DMS153 treated with DMSO at 0.1 percent for 48 hours (cell line): ENCODE results near the gene AMZ2.
"Not testable (repeated sequence)": the region's sequence is repeated elsewhere in the genome, so short reads cannot be mapped to it uniquely, and the experiment has no call there.

Source experiments
- DNase-seq: peaks from one replicate; lab custom pipeline; 2025; ENCODE audit not compliant: unreplicated experiment; lab: John Stamatoyannopoulos, UW

Gene AMZ2

GRCh38 chr17:68247445-68248198 is at the start of gene AMZ2:
Gene AMZ2, plus strand, starts transcription at chr17:68248043. Its CDS starts 2,145 bp downstream, at chr17:68250188.
- DNase-seq = peak; percentile 61

GRCh38 chr17:68198931-68199836 is 48.7 kb upstream of the AMZ2 start:
- peak; percentile 1 for DNase-seq

- DNase-seq = no peak
These were observed 47.8 kb upstream of the AMZ2 start for GRCh38 chr17:68199837-68200688.

- peak; percentile 75 for DNase-seq
These were observed 47.0 kb upstream of the AMZ2 start for GRCh38 chr17:68200689-68201417.

GRCh38 chr17:68201418-68201771 is 46.4 kb upstream of the AMZ2 start:
- DNase-seq = not testable (repeated sequence)

GRCh38 chr17:68202321-68202720 is 45.5 kb upstream of the AMZ2 start:
- DNase-seq = not testable (repeated sequence)

- DNase-seq = no peak
These were observed 43.1 kb upstream of the AMZ2 start for GRCh38 chr17:68204736-68205135.

GRCh38 chr17:68205251-68205807 is 42.5 kb upstream of the AMZ2 start:
- DNase-seq = peak; percentile 64

GRCh38 chr17:68205808-68206720 is 41.8 kb upstream of the AMZ2 start:
- DNase-seq = no peak

- DNase-seq = no peak
These were observed 40.1 kb upstream of the AMZ2 start for GRCh38 chr17:68207651-68208253.

GRCh38 chr17:68208651-68209050 is 39.2 kb upstream of the AMZ2 start:
- DNase-seq = not testable (repeated sequence)

GRCh38 chr17:68209191-68209900 is 38.5 kb upstream of the AMZ2 start:
- DNase-seq = not testable (repeated sequence)

GRCh38 chr17:68210570-68211315 is 37.1 kb upstream of the AMZ2 start:
- no peak for DNase-seq

GRCh38 chr17:68213428-68214411 is 34.1 kb upstream of the AMZ2 start:
- DNase-seq = not testable (repeated sequence)

- not testable (repeated sequence) for DNase-seq
These were observed 32.4 kb upstream of the AMZ2 start for GRCh38 chr17:68215453-68215852.

GRCh38 chr17:68219429-68219828 is 28.4 kb upstream of the AMZ2 start:
- DNase-seq = not testable (repeated sequence)
